Heart left ventricle (tissue), 13 donors: ENCODE data around the gene PPAN.

Source experiments
- CTCF ChIP-seq, 12 donors: fragments of 200-600 bp; sonication (generic) in 4 of 12; IDR thresholded peaks; one replicate each; pipeline versions ENCODE4 v1.5.0 to v1.8.0; 2018 to 2022; ENCODE audit warnings: antibody characterized with exemption in 12 of 12, mild to moderate bottlenecking in 5 of 12
- POLR2A ChIP-seq, 2 donors: fragments of 450-650 bp; IDR thresholded peaks; one replicate each; pipeline ENCODE4 v1.6.1; 2017; ENCODE audit warnings: antibody characterized with exemption in 2 of 2, mild to moderate bottlenecking in 2 of 2, moderate library complexity in 2 of 2
- donor health status: ischemic (EF 13 %, LVEDD 7.1; RV severe dilation, severe dysfunction).
- donor health status: DM: no; HTN: yes; CAD: no.
- donor health status: DM: no; HTN: no; CAD: no.
- donor health status: ischemic (EF 25% LVEDD 6.9; RV normal size, moderate dysfunction).
- donor health status: ischemic (EF 25% LVEDD 5.7; RV mildly dilated, moderate dysfunction).
- donor health status: ischemic (EF 35%, LVEDD 5.7; RV mildly dilated, moderate dysfunction).
- donor health status: nonischemic (EF 11% LVEDD 7.7; RV severe dilation, severe dysfunction).
- donor health status: DM: yes; HTN: yes; CAD: no.
- donor health status: PGD.
- donor health status: ischemic (EF 29% LVEDD 5.4; RV normal size, mild dysfunction).
- donor health status: nonischemic (EF 23%, LVEDD 6.1; RV moderate dilation, normal function).

DNA sequence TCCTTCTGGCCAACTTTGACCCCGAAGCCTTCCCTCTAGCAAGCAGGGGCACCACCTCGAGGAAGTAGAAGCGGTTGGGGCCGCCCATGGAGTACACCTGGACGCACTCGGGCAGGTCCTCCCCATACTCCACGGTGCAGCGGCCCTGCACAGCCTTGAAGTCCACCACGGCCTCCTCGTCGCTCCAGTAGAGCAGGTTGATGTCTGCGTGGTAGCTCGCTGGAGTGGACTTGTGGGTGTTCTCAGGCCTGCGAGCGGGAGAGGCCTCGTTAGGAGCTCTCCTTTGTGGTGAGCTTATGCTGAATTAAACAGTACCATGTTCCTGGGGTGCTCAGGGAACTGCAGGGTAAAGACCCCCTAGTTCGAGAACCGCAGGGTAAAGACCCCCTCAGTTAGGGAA, 35.8 kb downstream of the PPAN start:
- TF ChIP-seq CTCF (IDR thresholded peaks at IDR 0.05) (no peak), POLR2A (IDR thresholded peaks at IDR 0.05) (no peak)
